HUES64 (cell line): ENCODE results near the gene RPS13.
A peak's percentile ranks its signal among the peaks of the same experiment; 100 is the strongest.
"Not testable (repeated sequence)": the region's sequence is repeated elsewhere in the genome, so short reads cannot be mapped to it uniquely, and the experiment has no call there.

Source experiments
- H3K27ac ChIP-seq: 2 replicates; pipeline ENCODE4 v1.7.0; 2013; ENCODE audit warnings: low read depth, low read length, inconsistent platforms
- H3K27me3 ChIP-seq: 2 replicates; pipeline ENCODE4 v1.6.1; 2013; ENCODE audit warnings: mild to moderate bottlenecking, low read length; ENCODE audit not compliant: insufficient read depth
- H3K36me3 ChIP-seq: 2 replicates; pipeline ENCODE4 v1.6.1; 2013; ENCODE audit warnings: mild to moderate bottlenecking, low read length; ENCODE audit not compliant: insufficient read depth
- H3K4me1 ChIP-seq: 2 replicates; pipeline ENCODE4 v1.6.1; 2013; ENCODE audit warnings: mild to moderate bottlenecking, low read length, moderate library complexity; ENCODE audit not compliant: insufficient read depth
- H3K4me3 ChIP-seq: 2 replicates; pipeline ENCODE4 v1.5.1; 2013; ENCODE audit warnings: mild to moderate bottlenecking, low read length, moderate library complexity
- H3K9ac ChIP-seq: 2 replicates; pipeline ENCODE4 v1.6.1; 2013; ENCODE audit warnings: mild to moderate bottlenecking, low read depth, low read length
- H3K9me3 ChIP-seq: 2 replicates; pipeline ENCODE4 v1.6.1; 2013; ENCODE audit warnings: low read depth, low read length; ENCODE audit not compliant: insufficient read depth
- WGBS: fragments of 150-250, 120-280 bp; methylation state at CpG from one replicate; pipeline ENCODE4 v1.1.7; 2013; ENCODE audit warnings: missing lambda C conversion rate; 5-methylcytosine and 5-hydroxymethylcytosine counted together

Gene RPS13

GRCh38 chr11:17076517-17077239 lies 789 bp downstream of the RPS13 start:
- peaks cover 41% of the 10 kb centered on the region for H3K36me3 ChIP-seq
- H3K27ac ChIP-seq, result peak overlapping the region; percentile 83
- H3K4me3 ChIP-seq, result peak overlapping the region; percentile 76
- no peaks in the 10 kb centered on the region for H3K27me3 ChIP-seq
- WGBS, result 28% methylated on average over 15 of the region's 15 CpGs
- no peaks in the 10 kb centered on the region for H3K9me3 ChIP-seq
- no peaks in the 10 kb centered on the region; the same call in 1 of the 2 replicates for H3K4me1 ChIP-seq
- H3K9ac ChIP-seq, result peak overlapping the region; percentile 96

DNA sequence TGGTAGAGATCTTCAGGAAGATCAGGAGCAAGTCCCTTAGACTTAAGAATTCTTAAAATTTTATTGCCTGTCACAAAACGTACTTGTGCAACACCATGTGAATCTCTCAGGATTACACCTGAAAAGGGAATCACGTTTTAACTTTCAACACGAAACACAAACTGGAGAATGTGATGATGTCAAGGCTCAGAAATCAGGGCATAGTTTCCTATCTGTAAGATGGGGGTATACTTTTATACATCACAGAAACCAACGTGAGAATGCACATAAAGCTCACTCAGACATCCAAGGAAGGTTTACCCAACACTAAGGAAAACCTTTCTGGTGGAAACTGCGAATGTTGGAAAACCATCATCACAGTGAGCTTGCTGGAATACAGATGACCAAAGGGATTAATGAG lies 2.0 kb downstream of the RPS13 start:
- no peaks in the 10 kb centered on the region for H3K27me3 ChIP-seq
- H3K4me1 ChIP-seq, result no peaks in the 10 kb centered on the region; the same call in 1 of the 2 replicates
- peaks cover 41% of the 10 kb centered on the region for H3K36me3 ChIP-seq
- peak overlapping the region; percentile 96; the same call in 1 of the 2 replicates for H3K9ac ChIP-seq
- H3K9me3 ChIP-seq, result no peaks in the 10 kb centered on the region
- H3K27ac ChIP-seq, result peak overlapping the region; percentile 61; the same call in 1 of the 2 replicates
- WGBS, result 93% methylated on average over 5 of the region's 5 CpGs
- peak overlapping the region; percentile 76 for H3K4me3 ChIP-seq

- WGBS, result 86% methylated on average over 4 of the region's 4 CpGs
- Histone ChIP-seq H3K36me3 (peaks cover 41% of the 10 kb centered on the region), H3K27me3 (no peaks in the 10 kb centered on the region)
These were observed 4.0 kb downstream of the RPS13 start for GRCh38 chr11:17073370-17074027.

DNA sequence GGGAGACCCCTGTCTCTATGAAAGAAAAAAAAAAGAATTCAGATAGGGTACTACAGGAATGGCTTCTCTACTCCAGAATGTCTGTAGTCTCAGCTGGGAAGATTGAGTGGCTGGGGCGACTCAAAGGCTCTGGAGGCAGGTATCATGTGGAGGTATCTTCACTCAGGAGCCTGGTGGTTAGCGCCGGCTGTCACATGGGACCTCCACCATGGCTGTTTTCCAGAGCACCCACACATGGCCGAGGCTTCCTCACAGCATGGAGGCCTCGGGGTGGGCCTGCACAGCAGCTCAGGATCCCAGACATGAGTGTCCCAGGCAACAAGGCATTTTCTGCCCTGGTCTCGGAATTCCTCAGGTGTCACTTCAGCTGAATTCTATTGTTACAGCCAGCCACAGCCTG lies 10.1 kb downstream of the RPS13 start:
- 93% methylated on average over 6 of the region's 6 CpGs for WGBS

More at GRCh38 chr11:17073370-17074027, 4.0 kb downstream of the RPS13 start:
- Histone ChIP-seq H3K4me1 (no peaks in the 10 kb centered on the region; the same call in 1 of the 2 replicates), H3K4me3 (no peak overlapping the region), H3K9me3 (no peaks in the 10 kb centered on the region), H3K27ac (no peak overlapping the region), H3K9ac (no peak overlapping the region)

DNA sequence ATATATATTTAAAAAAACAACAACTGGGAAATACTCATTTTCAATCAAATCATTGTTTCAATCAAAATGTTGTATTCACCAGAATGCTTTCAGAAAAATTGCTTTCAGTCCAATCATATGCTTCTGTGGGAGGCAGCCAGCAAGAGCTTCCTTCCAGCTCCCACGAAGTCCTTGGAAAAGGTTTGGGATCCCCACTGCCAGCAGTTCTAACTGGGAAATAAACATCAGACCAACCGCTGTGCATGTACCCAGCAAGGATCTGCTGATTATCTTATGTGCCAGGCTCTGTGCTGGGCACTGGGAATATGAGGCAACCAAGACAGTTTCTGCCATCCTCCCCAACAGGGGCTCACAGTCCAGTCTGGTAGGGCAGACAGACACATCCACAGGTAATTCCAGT lies 10.8 kb downstream of the RPS13 start:
- Histone ChIP-seq H3K4me1 (no peaks in the 10 kb centered on the region), H3K36me3 (no peaks in the 10 kb centered on the region), H3K9me3 (no peaks in the 10 kb centered on the region), H3K9ac (no peak overlapping the region), H3K4me3 (no peak overlapping the region), H3K27ac (no peak overlapping the region), H3K27me3 (no peaks in the 10 kb centered on the region)
- WGBS, result 84% methylated on average over 2 of the region's 2 CpGs

More for the DNA sequence above, 10.1 kb downstream of the RPS13 start:
- no peaks in the 10 kb centered on the region for H3K27me3 ChIP-seq
- H3K4me3 ChIP-seq, result no peak overlapping the region
- H3K4me1 ChIP-seq, result no peaks in the 10 kb centered on the region
- H3K9ac ChIP-seq, result no peak overlapping the region
- no peak overlapping the region for H3K27ac ChIP-seq
- no peaks in the 10 kb centered on the region for H3K9me3 ChIP-seq
- H3K36me3 ChIP-seq, result no peaks in the 10 kb centered on the region

DNA sequence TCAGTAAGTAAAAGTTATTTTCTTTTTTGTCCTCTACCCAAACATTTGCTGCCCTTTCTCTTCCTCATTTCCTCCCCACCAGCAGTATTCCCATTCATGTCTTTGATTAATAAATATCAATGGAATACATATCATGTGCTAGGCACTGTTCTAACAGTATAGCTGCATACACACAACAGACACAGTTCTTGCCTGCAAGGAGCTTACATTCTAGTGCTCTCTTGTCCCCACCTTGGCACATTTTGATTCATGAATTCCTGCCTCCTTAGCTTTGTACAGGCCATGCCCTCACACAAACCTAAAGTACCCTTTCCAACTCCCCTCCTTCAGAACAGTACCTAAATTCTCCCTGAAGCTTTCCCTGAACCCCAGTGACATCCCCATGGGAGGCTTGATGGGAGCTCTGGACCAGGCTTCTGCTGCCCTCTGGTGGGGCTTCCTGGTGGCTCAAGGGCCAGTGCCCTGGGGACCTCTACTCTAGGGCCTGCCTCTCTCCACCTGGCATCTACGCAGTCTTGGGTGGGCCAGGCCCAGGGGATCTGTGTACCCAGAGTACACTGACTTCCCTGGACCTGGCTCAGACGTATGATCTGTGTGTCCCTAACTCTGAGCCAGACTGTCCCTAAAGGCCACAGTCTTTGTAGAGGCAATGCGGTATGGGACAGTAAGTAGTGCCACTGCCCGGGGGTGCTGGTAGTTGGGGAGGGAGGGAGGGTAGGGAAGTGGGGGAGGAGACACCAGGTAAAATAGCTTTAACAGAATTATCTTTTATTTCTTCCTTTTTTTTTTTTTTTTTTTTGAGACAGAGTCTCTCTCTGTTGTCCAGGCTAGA lies 14.1 kb downstream of the RPS13 start:
- 84% methylated on average over 4 of the region's 4 CpGs for WGBS
- no peak overlapping the region for H3K27ac ChIP-seq
- H3K36me3 ChIP-seq, result no peaks in the 10 kb centered on the region
- H3K9me3 ChIP-seq, result no peaks in the 10 kb centered on the region
- no peaks in the 10 kb centered on the region for H3K4me1 ChIP-seq
- H3K4me3 ChIP-seq, result no peak overlapping the region
- no peaks in the 10 kb centered on the region for H3K27me3 ChIP-seq
- H3K9ac ChIP-seq, result no peak overlapping the region

DNA sequence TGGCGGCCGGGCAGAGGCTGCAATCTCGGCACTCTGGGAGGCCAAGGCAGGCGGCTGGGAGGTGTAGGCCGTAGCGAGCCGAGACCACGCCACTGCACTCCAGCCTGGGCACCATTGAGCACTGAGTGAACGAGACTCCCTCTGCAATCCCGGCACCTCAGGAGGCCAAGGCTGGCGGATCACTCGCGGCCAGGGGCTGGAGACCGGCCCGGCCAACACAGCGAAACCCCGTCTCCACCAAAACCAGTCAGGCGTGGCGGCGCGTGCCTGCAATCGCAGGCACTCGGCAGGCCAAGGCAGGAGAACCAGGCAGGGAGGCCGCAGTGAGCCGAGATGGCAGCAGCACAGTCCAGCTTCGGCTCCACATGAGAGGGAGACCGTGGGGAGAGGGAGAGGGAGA lies 26.3 kb downstream of the RPS13 start:
- not testable (repeated sequence) for H3K9me3 ChIP-seq, H3K9ac ChIP-seq, H3K36me3 ChIP-seq, H3K4me1 ChIP-seq, H3K27ac ChIP-seq, H3K27me3 ChIP-seq, H3K4me3 ChIP-seq
- WGBS, result 93% methylated on average over 24 of the region's 27 CpGs

- not testable (repeated sequence) for H3K4me1 ChIP-seq, H3K27me3 ChIP-seq, H3K27ac ChIP-seq, H3K36me3 ChIP-seq, H3K4me3 ChIP-seq, H3K9me3 ChIP-seq, H3K9ac ChIP-seq
- 86% methylated on average over 4 of the region's 4 CpGs for WGBS
These were observed 29.0 kb downstream of the RPS13 start for GRCh38 chr11:17048491-17048890.

GRCh38 chr11:17046690-17047089 lies 30.8 kb downstream of the RPS13 start:
- Histone ChIP-seq H3K27me3 (no peaks in the 10 kb centered on the region), H3K9me3 (no peaks in the 10 kb centered on the region), H3K4me3 (no peak overlapping the region), H3K9ac (no peak overlapping the region), H3K4me1 (no peaks in the 10 kb centered on the region), H3K27ac (no peak overlapping the region), H3K36me3 (no peaks in the 10 kb centered on the region)
- WGBS, result 69% methylated on average over 5 of the region's 5 CpGs

GRCh38 chr11:17036666-17037658 lies 40.5 kb downstream of the RPS13 start:
- Histone ChIP-seq H3K9me3 (peaks cover 6% of the 10 kb centered on the region), H3K4me1 (no peaks in the 10 kb centered on the region), H3K36me3 (no peaks in the 10 kb centered on the region), H3K27ac (no peak overlapping the region), H3K9ac (no peak overlapping the region), H3K4me3 (no peak overlapping the region), H3K27me3 (no peaks in the 10 kb centered on the region)
- 81% methylated on average over 6 of the region's 6 CpGs for WGBS
